H1 (cell line): Measurements from ENCODE around the gene STX5. TPM values are rescaled to one million over a fixed set of nuclear protein-coding genes. Genes with fewer than 3 reads are reported as not detected.

Experiments used
- CTCF ChIA-PET: fragments of 300-600 bp; sonication (Branson Sonifier 250); formaldehyde crosslinking; loops from one replicate; lab custom pipeline; 2021; ENCODE audit not compliant: partially characterized antibody; lab: Charles Lee
- POLR2A ChIA-PET: fragments of 300-600 bp; sonication (Branson Sonifier 250); formaldehyde crosslinking; loops from one replicate; lab custom pipeline; 2021; ENCODE audit warnings: inconsistent platforms; ENCODE audit not compliant: partially characterized antibody; lab: Charles Lee
- DNase-seq, 2 experiments: peaks; one replicate each; pipeline versions ENCODE4 v3.0.0 to v3.0.0-alpha.2; 2010 to 2022; ENCODE audit warnings: low spot score in 2 of 2, low read depth in 1 of 2, mixed read lengths in 1 of 2
- FAIRE-seq: peaks from 2 replicates; lab custom pipeline; 2011; peaks lifted over from hg19 to GRCh38; lab: Jason Lieb, UNC
- H2AFZ ChIP-seq: 2 replicates; pipeline ENCODE4 v1.8.1; 2012; ENCODE audit warnings: low read length, inconsistent platforms
- H2AK5ac ChIP-seq: 2 replicates; pipeline ENCODE4 v1.6.1; 2013; ENCODE audit warnings: low read depth, low read length
- H2BK120ac ChIP-seq: replicated peaks from 2 replicates; pipeline ENCODE3; 2013; ENCODE audit warnings: low read depth, low read length, inconsistent platforms
- H2BK12ac ChIP-seq: 2 replicates; pipeline ENCODE4 v1.6.1; 2013; ENCODE audit warnings: low read depth, low read length
- H2BK15ac ChIP-seq: 2 replicates; pipeline ENCODE4 v1.6.1; 2013; ENCODE audit warnings: low read length
- H2BK20ac ChIP-seq: 2 replicates; pipeline ENCODE4 v1.6.1; 2013; ENCODE audit warnings: low read length
- H2BK5ac ChIP-seq: 2 replicates; pipeline ENCODE4 v1.6.1; 2013; ENCODE audit warnings: low read depth, low read length
- H3K14ac ChIP-seq: 2 replicates; pipeline ENCODE4 v1.6.1; 2013; ENCODE audit warnings: inconsistent platforms; ENCODE audit not compliant: insufficient read length
- H3K18ac ChIP-seq: 2 replicates; pipeline ENCODE4 v1.6.1; 2013; ENCODE audit warnings: low read length; ENCODE audit errors: extremely low read depth
- H3K23ac ChIP-seq: 2 replicates; pipeline ENCODE4 v1.6.1; 2013; ENCODE audit warnings: inconsistent platforms; ENCODE audit not compliant: insufficient read length
- H3K23me2 ChIP-seq: 2 replicates; pipeline ENCODE4 v1.6.1; 2013; ENCODE audit warnings: low read depth, low read length
- H3K27ac ChIP-seq: 2 replicates; pipeline ENCODE4 v1.6.1; 2011; ENCODE audit warnings: low read depth, low read length, inconsistent platforms
- H3K27me3 ChIP-seq, 4 experiments: replicated peaks in 1 of 4; 1 replicate in 1 of 4; 2 replicates in 3 of 4; pipeline versions ENCODE4 v1.6.1 to v1.8.1; 2011 to 2013; ENCODE audit warnings: low read length in 3 of 4, mild to moderate bottlenecking in 3 of 4, inconsistent platforms in 2 of 4, mixed read lengths in 2 of 4, moderate library complexity in 1 of 4; ENCODE audit not compliant: control insufficient read depth in 3 of 4, insufficient read depth in 3 of 4; ENCODE audit errors: extremely low read depth in 1 of 4
- H3K36me3 ChIP-seq, 4 experiments: 2 replicates each; pipeline versions ENCODE4 v1.6.1 to v1.8.1; 2011 to 2013; ENCODE audit warnings: mild to moderate bottlenecking in 4 of 4, low read length in 3 of 4, moderate library complexity in 2 of 4, control low read depth in 1 of 4, inconsistent platforms in 1 of 4; ENCODE audit not compliant: insufficient read depth in 4 of 4, control insufficient read depth in 2 of 4
- H3K4ac ChIP-seq: replicated peaks from 2 replicates; pipeline ENCODE3; 2013; ENCODE audit warnings: low read length, low read depth, mixed read lengths, inconsistent platforms; ENCODE audit not compliant: insufficient read length
- H3K4me1 ChIP-seq, 4 experiments: replicated peaks in 1 of 4; 1 replicate in 1 of 4; 2 replicates in 3 of 4; pipeline versions ENCODE4 v1.6.1 to v1.8.1; 2011 to 2013; ENCODE audit warnings: low read length in 3 of 4, inconsistent platforms in 2 of 4, mixed read lengths in 1 of 4; ENCODE audit not compliant: insufficient read depth in 4 of 4, control insufficient read depth in 3 of 4
- H3K4me2 ChIP-seq, 2 experiments: 2 replicates each; pipeline versions ENCODE4 v1.6.1 to v1.8.1; 2011 to 2013; ENCODE audit warnings: low read depth in 2 of 2, low read length in 2 of 2, control low read depth in 1 of 2, inconsistent platforms in 1 of 2, mild to moderate bottlenecking in 1 of 2; ENCODE audit not compliant: insufficient read depth in 1 of 2
- H3K4me3 ChIP-seq, 4 experiments: fragments of 200-600, 300-600 bp in 1 of 4; sonication (generic), shearing (Covaris generic), sonication (Bioruptor Twin) in 1 of 4; 2 replicates each; pipeline versions ENCODE4 v1.5.1 to v1.8.1; 2011 to 2016; ENCODE audit warnings: low read length in 4 of 4, low read depth in 3 of 4, control low read depth in 2 of 4, inconsistent platforms in 2 of 4, mild to moderate bottlenecking in 2 of 4, mixed read lengths in 1 of 4, moderate library complexity in 1 of 4; ENCODE audit not compliant: insufficient read depth in 2 of 4; ENCODE audit errors: extremely low read depth in 1 of 4
- H3K56ac ChIP-seq: replicated peaks from 2 replicates; pipeline ENCODE3; 2013; ENCODE audit warnings: low read depth, mild to moderate bottlenecking, mixed read lengths, low read length, inconsistent platforms; ENCODE audit not compliant: insufficient read length
- H3K79me1 ChIP-seq: 2 replicates; pipeline ENCODE4 v1.6.1; 2013; ENCODE audit warnings: low read depth, low read length, control low read depth
- H3K79me2 ChIP-seq, 2 experiments: 2 replicates each; pipeline versions ENCODE4 v1.6.1 to v1.8.1; 2012 to 2013; ENCODE audit warnings: low read length in 2 of 2, mild to moderate bottlenecking in 2 of 2, inconsistent platforms in 1 of 2; ENCODE audit not compliant: insufficient read depth in 2 of 2, control insufficient read depth in 1 of 2
- H3K9ac ChIP-seq, 4 experiments: replicated peaks in 1 of 4; 1 replicate in 1 of 4; 2 replicates in 3 of 4; pipeline versions ENCODE4 v1.6.1 to v1.8.1; 2011 to 2013; ENCODE audit warnings: low read depth in 3 of 4, low read length in 3 of 4, control low read depth in 2 of 4, mild to moderate bottlenecking in 2 of 4, moderate library complexity in 2 of 4, inconsistent platforms in 1 of 4; ENCODE audit errors: extremely low read depth in 1 of 4
- H3K9me3 ChIP-seq, 2 experiments: 2 replicates each; pipeline versions ENCODE4 v1.6.1 to v1.8.1; 2012 to 2013; ENCODE audit warnings: mild to moderate bottlenecking in 2 of 2, moderate library complexity in 2 of 2, control low read depth in 1 of 2, inconsistent platforms in 1 of 2, low read depth in 1 of 2, low read length in 1 of 2, mixed read lengths in 1 of 2; ENCODE audit not compliant: insufficient read depth in 2 of 2
- H4K20me1 ChIP-seq, 2 experiments: replicated peaks in 1 of 2; 2 replicates each; pipeline versions ENCODE3 to v1.8.1; 2011 to 2013; ENCODE audit warnings: inconsistent platforms in 2 of 2, low read length in 2 of 2, mild to moderate bottlenecking in 1 of 2; ENCODE audit not compliant: insufficient read depth in 2 of 2, control insufficient read depth in 1 of 2
- H4K5ac ChIP-seq: 2 replicates; pipeline ENCODE4 v1.6.1; 2013; ENCODE audit warnings: low read length, low read depth, mixed read lengths, inconsistent platforms; ENCODE audit not compliant: insufficient read length
- H4K8ac ChIP-seq: 2 replicates; pipeline ENCODE4 v1.8.0; 2013; ENCODE audit warnings: mild to moderate bottlenecking, moderate library complexity, low read length, inconsistent platforms; ENCODE audit not compliant: insufficient read depth; ENCODE audit errors: extremely low read depth
- H4K91ac ChIP-seq: replicated peaks from 2 replicates; pipeline ENCODE3; 2013; ENCODE audit warnings: low read length, mixed read lengths, inconsistent platforms; ENCODE audit not compliant: insufficient read length
- CEBPB ChIP-seq: IDR thresholded peaks from 2 replicates; pipeline ENCODE4 v1.6.1; 2012; ENCODE audit warnings: low read depth, low read length
- CTCF ChIP-seq, 3 experiments: IDR thresholded peaks; 1 replicate in 2 of 3; 2 replicates in 1 of 3; pipeline versions ENCODE4 v1.5.1 to v1.6.1; 2011; ENCODE audit warnings: low read length in 3 of 3, mild to moderate bottlenecking in 3 of 3, inconsistent platforms in 2 of 3, low read depth in 1 of 3, moderate library complexity in 1 of 3; ENCODE audit not compliant: insufficient read depth in 1 of 3; ENCODE audit errors: control extremely low read depth in 1 of 3
- HDAC2 ChIP-seq, 2 experiments: fragments of 300-600 bp in 1 of 2; sonication (generic) in 1 of 2; IDR thresholded peaks; 2 replicates each; pipeline ENCODE4 v1.6.1; 2011 to 2012; ENCODE audit warnings: low read depth in 2 of 2, low read length in 2 of 2, mild to moderate bottlenecking in 2 of 2, moderate library complexity in 2 of 2, borderline replicate concordance in 1 of 2, inconsistent platforms in 1 of 2
- JUND ChIP-seq: IDR thresholded peaks from 2 replicates; pipeline ENCODE4 v1.6.1; 2011; ENCODE audit warnings: mild to moderate bottlenecking, improper control_type of control experiment, low read length
- POLR2A ChIP-seq, 2 experiments: IDR thresholded peaks; 1 replicate in 1 of 2; 2 replicates in 1 of 2; pipeline ENCODE4 v1.6.1; 2011; ENCODE audit warnings: low read depth in 2 of 2, low read length in 2 of 2, mild to moderate bottlenecking in 2 of 2; ENCODE audit errors: control extremely low read depth in 1 of 2
- RFX5 ChIP-seq: IDR thresholded peaks from 2 replicates; pipeline ENCODE4 v1.6.1; 2011; ENCODE audit warnings: low read depth, low read length, improper control_type of control experiment, borderline replicate concordance
- SP4 ChIP-seq: IDR thresholded peaks from 2 replicates; pipeline ENCODE4 v1.6.1; 2012; ENCODE audit warnings: low read length, inconsistent platforms
- WGBS, 2 experiments: shearing (Covaris generic) in 1 of 2; methylation state at CpG; one replicate each; pipeline versions ENCODE4 v1.1.6 to v1.1.7; 2013 to 2015; ENCODE audit warnings: low lambda C conversion rate in 2 of 2, mixed read lengths in 2 of 2, inconsistent platforms in 1 of 2, low coverage in 1 of 2, missing lambda C conversion rate in 1 of 2; ENCODE audit not compliant: insufficient replicate concordance in 2 of 2, insufficient coverage in 1 of 2, insufficient read length in 1 of 2; ENCODE audit errors: extremely low coverage in 1 of 2, missing lambda C conversion rate in 1 of 2; 5-methylcytosine and 5-hydroxymethylcytosine counted together
- polyA plus RNA-seq, 7 experiments: library from polyadenylated mRNA; depleted of rRNA in 3 of 7; stranded (reverse) in 5 of 7; unstranded in 2 of 7; fragments of >200 nt in 5 of 7; fragments of 200-250 nt in 2 of 7; gene quantifications; 1 replicate in 5 of 7; 2 replicates in 1 of 7; 4 replicates in 1 of 7; pipeline versions ENCODE4 v1.2.1 to v1.2.3, GENCODE V29; 2011 to 2013; ENCODE audit warnings: missing spikeins in 2 of 7, mixed read lengths in 2 of 7
- total RNA-seq: library from RNA; stranded (reverse); fragmentation: NEBNext Ultra II Directional; extraction: Animal tissue kit (Norgen Biotek cat#: 25700); gene quantifications from 2 replicates; pipeline ENCODE4 v1.2.1, GENCODE V29; 2021

The STX5 gene
- total and polyA plus RNA-seq, 2 of the 8 experiments (the other 6 are each of a cell fraction or from before 2014, with no cell fraction given), result 24.2 to 28.5 TPM

GRCh38 chr11:62806611-62807121, 25.2 kb downstream of the STX5 start:
- no peak for TF ChIP-seq HDAC2 (IDR thresholded peaks at IDR 0.05; ENCODE audit: borderline replicate concordance in 1 of 2, low read depth in 2 of 2, low read length in 2 of 2)
- no peak for TF ChIP-seq JUND
- TF ChIP-seq RFX5, result no peak
- TF ChIP-seq POLR2A (IDR thresholded peaks at IDR 0.05; ENCODE audit: control extremely low read depth in 1 of 2, low read depth in 2 of 2, low read length in 2 of 2), result no peak
- no peak for TF ChIP-seq SP4
- peak; percentile 64; the same call in 1 of the 2 replicates for TF ChIP-seq CEBPB
- no peak for TF ChIP-seq CTCF (IDR thresholded peaks at IDR 0.05; ENCODE audit: control extremely low read depth in 1 of 3, insufficient read depth in 1 of 3, low read depth in 1 of 3, low read length in 3 of 3)
- no peak overlapping the region for H4K91ac ChIP-seq
- no peak overlapping the region for H2AK5ac ChIP-seq
- no peak overlapping the region for H2BK12ac ChIP-seq
- H4K8ac ChIP-seq, result no peak overlapping the region
- no peak overlapping the region for H2BK20ac ChIP-seq
- no peak for DNase-seq
- peaks cover 5 to 18% of the 10 kb centered on the region in 2 experiments; a peak in 3 of 4 replicates for H3K79me2 ChIP-seq
- peak overlapping the region in 1 of 4 experiments; percentile 78; a peak in 3 of 8 replicates for H3K4me3 ChIP-seq
- no peak overlapping the region for H3K56ac ChIP-seq
- no peak overlapping the region for H3K4ac ChIP-seq
- ChIA-PET CTCF (interaction anchor here (1.0 to 1.7 kb wide), 8 partner anchors 10 to 68 kb away, joined by 3 to 5 read pairs (median 3); partner anchors contain the start of genes TMEM179B and TMEM223), POLR2A (interaction anchor here (0.6 to 10.0 kb wide), 35 partner anchors 9 to 1538 kb away, joined by 3 to 251 read pairs (median 8); partner anchors contain the start of genes B3GAT3, BSCL2, C11orf98 and CSKMT)
- no peak for FAIRE-seq
- peaks cover 6% of the 10 kb centered on the region; the same call in 1 of the 2 replicates for H3K79me1 ChIP-seq
- peaks cover 0 to 2% of the 10 kb centered on the region in 2 experiments for H4K20me1 ChIP-seq
- peaks cover 0 to 5% (median under 1%) of the 10 kb centered on the region in 4 experiments; a peak in 1 of 7 replicates for H3K4me1 ChIP-seq
- no peak overlapping the region; a peak in 3 of 7 replicates for H3K9ac ChIP-seq
- no peak overlapping the region for H2AFZ ChIP-seq
- H2BK15ac ChIP-seq, result no peak overlapping the region
- H3K18ac ChIP-seq, result no peak overlapping the region
- H3K23ac ChIP-seq, result no peak overlapping the region
- no peak overlapping the region for H3K27ac ChIP-seq
- no peak overlapping the region for H3K14ac ChIP-seq
- H3K23me2 ChIP-seq, result peaks cover 4% of the 10 kb centered on the region; the same call in 1 of the 2 replicates
- no peaks in the 10 kb centered on the region for H3K27me3 ChIP-seq
- H4K5ac ChIP-seq, result no peak overlapping the region
- peaks cover 3 to 15% (median 10%) of the 10 kb centered on the region in 4 experiments for H3K36me3 ChIP-seq
- peak overlapping the region; percentile 81 to 93; a peak in 2 of 4 replicates for H3K4me2 ChIP-seq
- 87% methylated on average over 5 of the region's 5 CpGs; no CpG with 5 or more reads in 1 of the 2 experiments for WGBS, 2 experiments
- no peak overlapping the region for H2BK120ac ChIP-seq
- H2BK5ac ChIP-seq, result no peak overlapping the region
- H3K9me3 ChIP-seq, result no peaks in the 10 kb centered on the region
